DMS79 (cell line): Measurements from ENCODE around the gene CNKSR1.

ENCODE experiments used
- DNase-seq: peaks from one replicate; lab custom pipeline; 2025; lab: John Stamatoyannopoulos, UW

Gene CNKSR1

GRCh38 chr1:26184883-26185282, 7.6 kb downstream of the CNKSR1 start:
- DNase-seq, result no peak

GRCh38 chr1:26187882-26188281, 10.6 kb downstream of the CNKSR1 start:
- DNase-seq, result no peak

GRCh38 chr1:26188477-26188876, 11.2 kb downstream of the CNKSR1 start:
- DNase-seq, result no peak

- no peak for DNase-seq
Observed at GRCh38 chr1:26189331-26189730, 12.0 kb downstream of the CNKSR1 start.

- DNase-seq, result no peak
Observed at GRCh38 chr1:26189751-26190275, 12.5 kb downstream of the CNKSR1 start.

- DNase-seq, result no peak
Observed at GRCh38 chr1:26190373-26190987, 13.2 kb downstream of the CNKSR1 start, which contains the start of gene CATSPER4. CATSPER4 (plus strand) TSS chr1:26190602; CDS start chr1:26190628, 26 bp downstream.

GRCh38 chr1:26191739-26192138, 14.4 kb downstream of the CNKSR1 start:
- no peak for DNase-seq

GRCh38 chr1:26195805-26196204, 18.5 kb downstream of the CNKSR1 start:
- no peak for DNase-seq

- no peak for DNase-seq
Observed at GRCh38 chr1:26197301-26197700, 20.0 kb downstream of the CNKSR1 start.

GRCh38 chr1:26197813-26198212, 20.5 kb downstream of the CNKSR1 start:
- no peak for DNase-seq

- DNase-seq, result no peak
Observed at GRCh38 chr1:26200413-26200812, 23.1 kb downstream of the CNKSR1 start.

GRCh38 chr1:26203642-26204318, 26.5 kb downstream of the CNKSR1 start:
- no peak for DNase-seq

- no peak for DNase-seq
Observed at GRCh38 chr1:26210147-26210870, 33.0 kb downstream of the CNKSR1 start.

GRCh38 chr1:26212726-26213125, 35.4 kb downstream of the CNKSR1 start:
- no peak for DNase-seq

- no peak for DNase-seq
Observed at GRCh38 chr1:26213335-26213905, 36.1 kb downstream of the CNKSR1 start.

GRCh38 chr1:26215246-26215645, 38.0 kb downstream of the CNKSR1 start:
- DNase-seq, result no peak

- DNase-seq, result peak; percentile 33
Observed at GRCh38 chr1:26218906-26219494, 41.7 kb downstream of the CNKSR1 start.

GRCh38 chr1:26220199-26220912, 43.1 kb downstream of the CNKSR1 start:
- DNase-seq, result no peak

- DNase-seq, result no peak
Observed at GRCh38 chr1:26221094-26221493, 43.8 kb downstream of the CNKSR1 start.

- no peak for DNase-seq
Observed at GRCh38 chr1:26224606-26225005, 47.3 kb downstream of the CNKSR1 start.

GRCh38 chr1:26225033-26225831, 47.9 kb downstream of the CNKSR1 start:
- DNase-seq, result no peak
